Lower leg skin (tissue), 4 donors: ENCODE measurements around the gene PRDM9. TPM values are rescaled to one million over a fixed set of nuclear protein-coding genes. Genes with fewer than 3 reads are reported as not detected.
"Not testable (repeated sequence)": the region's sequence is repeated elsewhere in the genome, so short reads cannot be mapped to it uniquely, and the experiment has no call there.

Experiments used
- DNase-seq, 2 donors: peaks; one replicate each; pipeline ENCODE4 v3.0.0-alpha.2; 2019; ENCODE audit warnings: low spot score in 2 of 2
- H3K4me3 ChIP-seq: fragments of 200-600 bp; sonication (generic); 2 replicates; pipeline ENCODE4 v1.5.1; 2017; ENCODE audit warnings: mild to moderate bottlenecking, low read depth; ENCODE audit not compliant: poor library complexity, severe bottlenecking
- CTCF ChIP-seq, 3 donors: fragments of 450-650 bp; IDR thresholded peaks; one replicate each; pipeline ENCODE4 v1.5.1; 2016; ENCODE audit warnings: antibody characterized with exemption in 3 of 3, mild to moderate bottlenecking in 3 of 3, moderate library complexity in 2 of 3
- POLR2A ChIP-seq, 2 donors: fragments of 450-650 bp; IDR thresholded peaks; one replicate each; pipeline ENCODE4 v1.6.1; 2016 to 2017; ENCODE audit warnings: antibody characterized with exemption in 2 of 2, mild to moderate bottlenecking in 1 of 2, moderate library complexity in 1 of 2
- WGBS, 2 donors: methylation state at CpG; one replicate each; pipeline ENCODE4 v1.1.5; 2018; 5-methylcytosine and 5-hydroxymethylcytosine counted together
- intact Hi-C: fragments of 100-400 bp; cut with DNase I; formaldehyde crosslinking; loops from one replicate; pipeline ENCODE4 v1.15.0; 2023; ENCODE audit warnings: low total_unique reads
- total RNA-seq, 4 donors: library from RNA; depleted of rRNA; stranded (reverse); fragments of >200 nt; gene quantifications; one replicate each; pipeline ENCODE4 v1.1.0, GENCODE V29; 2016

Gene PRDM9
- total RNA-seq, 4 donors from 2014 or later: not detected

- no peak for DNase-seq
- intact Hi-C loops: no loop called here
- H3K4me3 ChIP-seq: no peak overlapping the region
- 90% methylated on average over 4 of the region's 4 CpGs for WGBS, 2 donors
- TF ChIP-seq CTCF (IDR thresholded peaks at IDR 0.05): no peak
- no peak for TF ChIP-seq POLR2A (IDR thresholded peaks at IDR 0.05)
Measured at GRCh38 chr5:23522553-23522952, 15.1 kb downstream of the PRDM9 start.

- DNase-seq: no peak
- no peak for TF ChIP-seq POLR2A (IDR thresholded peaks at IDR 0.05)
- no peak for TF ChIP-seq CTCF (IDR thresholded peaks at IDR 0.05)
- 70 to 71% methylated on average over 1 of the region's 1 CpG for WGBS, 2 donors
- intact Hi-C loops: no loop called here
- H3K4me3 ChIP-seq: no peak overlapping the region
Measured at GRCh38 chr5:23523031-23523430, 15.6 kb downstream of the PRDM9 start.

- 81 to 87% methylated on average over 2 of the region's 2 CpGs for WGBS, 2 donors
- H3K4me3 ChIP-seq: no peak overlapping the region
- no peak for DNase-seq
- TF ChIP-seq CTCF (IDR thresholded peaks at IDR 0.05): no peak
- no peak for TF ChIP-seq POLR2A (IDR thresholded peaks at IDR 0.05)
- intact Hi-C loops: no loop called here
Measured at GRCh38 chr5:23523998-23524397, 16.6 kb downstream of the PRDM9 start.

- no peak for DNase-seq
- TF ChIP-seq CTCF (IDR thresholded peaks at IDR 0.05): no peak
- no peak for TF ChIP-seq POLR2A (IDR thresholded peaks at IDR 0.05)
- intact Hi-C loops: no loop called here
- no peak overlapping the region for H3K4me3 ChIP-seq
Measured at GRCh38 chr5:23525751-23526150, 18.3 kb downstream of the PRDM9 start.

- 75 to 79% methylated on average over 5 of the region's 5 CpGs for WGBS, 2 donors
- DNase-seq, H3K4me3 ChIP-seq, intact Hi-C loops: not testable (repeated sequence)
Measured at GRCh38 chr5:23526616-23527015, 19.2 kb downstream of the PRDM9 start.

- DNase-seq, H3K4me3 ChIP-seq, intact Hi-C loops: not testable (repeated sequence)
- WGBS, 2 donors: 87 to 93% methylated on average over 14 to 15 of the region's 15 CpGs
Measured at GRCh38 chr5:23527216-23527920, 20.0 kb downstream of the PRDM9 start.

- WGBS, 2 donors: 76 to 78% methylated on average over 4 of the region's 4 CpGs
- DNase-seq: no peak
- TF ChIP-seq CTCF (IDR thresholded peaks at IDR 0.05) (no peak), POLR2A (IDR thresholded peaks at IDR 0.05) (no peak)
- intact Hi-C loops: no loop called here
- H3K4me3 ChIP-seq: no peak overlapping the region
Measured at GRCh38 chr5:23528677-23529076, 21.3 kb downstream of the PRDM9 start.
